Measurements from ENCODE around the gene FAM174B. TPM values are rescaled to one million over a fixed set of nuclear protein-coding genes. Genes with fewer than 3 reads are reported as not detected.

Gene FAM174B
- total RNA-seq, result 2.0 and 4.1 TPM in 2 replicates

GRCh38 chr15:92655178-92655995, at the start of gene FAM174B:
Gene FAM174B, minus strand, starts transcription at chr15:92655775.

Other genes starting within 250 kb of the FAM174B start
- 82.0 and 97.1 TPM in 2 replicates for gene CHD2, start 244.5 kb upstream of the FAM174B start, total RNA-seq

All from bronchial smooth muscle cell (primary cell).